Esophagus muscularis mucosa (tissue), 3 donors: ENCODE measurements around the gene ABCC3.

ENCODE experiments used
- EP300 ChIP-seq: sonication (generic); formaldehyde crosslinking; IDR thresholded peaks from one replicate; pipeline ENCODE4 v1.6.1; 2017; ENCODE audit warnings: antibody characterized with exemption
- TF ChIP-seq, protein P1 (sequence below), 3 experiments: fragments of 200-600 bp in 2 of 3; fragments of 450-650 bp in 1 of 3; sonication (generic) in 2 of 3; IDR thresholded peaks; one replicate each; pipeline ENCODE4 v1.5.1; 2017 to 2019; ENCODE audit warnings: antibody characterized with exemption in 3 of 3, mild to moderate bottlenecking in 2 of 3, moderate library complexity in 1 of 3

DNA sequence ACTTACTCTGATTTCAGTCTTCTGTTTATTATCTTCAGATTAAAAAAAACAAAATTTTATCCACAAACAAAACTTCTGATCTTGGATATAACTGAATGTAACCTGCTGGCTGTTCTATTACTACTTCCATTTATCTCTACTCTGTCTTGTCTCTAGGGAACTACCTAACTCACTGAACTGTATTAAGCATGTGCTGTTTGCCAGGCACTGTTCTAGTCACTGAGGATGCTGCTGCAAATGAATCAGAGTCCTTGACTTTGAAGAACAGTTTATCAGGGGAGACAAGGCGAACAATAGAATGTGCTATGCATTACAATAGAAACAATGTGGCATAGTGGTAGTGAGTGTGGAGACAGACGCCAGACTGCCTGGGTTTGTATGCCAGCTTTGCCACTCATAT is 75.3 kb downstream of the ABCC3 start:
- no peak for TF ChIP-seq EP300
- TF ChIP-seq, protein P1, sequence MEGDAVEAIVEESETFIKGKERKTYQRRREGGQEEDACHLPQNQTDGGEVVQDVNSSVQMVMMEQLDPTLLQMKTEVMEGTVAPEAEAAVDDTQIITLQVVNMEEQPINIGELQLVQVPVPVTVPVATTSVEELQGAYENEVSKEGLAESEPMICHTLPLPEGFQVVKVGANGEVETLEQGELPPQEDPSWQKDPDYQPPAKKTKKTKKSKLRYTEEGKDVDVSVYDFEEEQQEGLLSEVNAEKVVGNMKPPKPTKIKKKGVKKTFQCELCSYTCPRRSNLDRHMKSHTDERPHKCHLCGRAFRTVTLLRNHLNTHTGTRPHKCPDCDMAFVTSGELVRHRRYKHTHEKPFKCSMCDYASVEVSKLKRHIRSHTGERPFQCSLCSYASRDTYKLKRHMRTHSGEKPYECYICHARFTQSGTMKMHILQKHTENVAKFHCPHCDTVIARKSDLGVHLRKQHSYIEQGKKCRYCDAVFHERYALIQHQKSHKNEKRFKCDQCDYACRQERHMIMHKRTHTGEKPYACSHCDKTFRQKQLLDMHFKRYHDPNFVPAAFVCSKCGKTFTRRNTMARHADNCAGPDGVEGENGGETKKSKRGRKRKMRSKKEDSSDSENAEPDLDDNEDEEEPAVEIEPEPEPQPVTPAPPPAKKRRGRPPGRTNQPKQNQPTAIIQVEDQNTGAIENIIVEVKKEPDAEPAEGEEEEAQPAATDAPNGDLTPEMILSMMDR (IDR thresholded peaks at IDR 0.05) = no peak
